Limb (tissue), 2 donors: Measurements from ENCODE around the gene TM9SF1.

ENCODE experiments used
- DNase-seq, 2 donors: peaks; one replicate each; pipeline ENCODE4 v3.0.0-alpha.2; 2016; ENCODE audit errors: extremely low spot score in 2 of 2

The TM9SF1 gene

DNA sequence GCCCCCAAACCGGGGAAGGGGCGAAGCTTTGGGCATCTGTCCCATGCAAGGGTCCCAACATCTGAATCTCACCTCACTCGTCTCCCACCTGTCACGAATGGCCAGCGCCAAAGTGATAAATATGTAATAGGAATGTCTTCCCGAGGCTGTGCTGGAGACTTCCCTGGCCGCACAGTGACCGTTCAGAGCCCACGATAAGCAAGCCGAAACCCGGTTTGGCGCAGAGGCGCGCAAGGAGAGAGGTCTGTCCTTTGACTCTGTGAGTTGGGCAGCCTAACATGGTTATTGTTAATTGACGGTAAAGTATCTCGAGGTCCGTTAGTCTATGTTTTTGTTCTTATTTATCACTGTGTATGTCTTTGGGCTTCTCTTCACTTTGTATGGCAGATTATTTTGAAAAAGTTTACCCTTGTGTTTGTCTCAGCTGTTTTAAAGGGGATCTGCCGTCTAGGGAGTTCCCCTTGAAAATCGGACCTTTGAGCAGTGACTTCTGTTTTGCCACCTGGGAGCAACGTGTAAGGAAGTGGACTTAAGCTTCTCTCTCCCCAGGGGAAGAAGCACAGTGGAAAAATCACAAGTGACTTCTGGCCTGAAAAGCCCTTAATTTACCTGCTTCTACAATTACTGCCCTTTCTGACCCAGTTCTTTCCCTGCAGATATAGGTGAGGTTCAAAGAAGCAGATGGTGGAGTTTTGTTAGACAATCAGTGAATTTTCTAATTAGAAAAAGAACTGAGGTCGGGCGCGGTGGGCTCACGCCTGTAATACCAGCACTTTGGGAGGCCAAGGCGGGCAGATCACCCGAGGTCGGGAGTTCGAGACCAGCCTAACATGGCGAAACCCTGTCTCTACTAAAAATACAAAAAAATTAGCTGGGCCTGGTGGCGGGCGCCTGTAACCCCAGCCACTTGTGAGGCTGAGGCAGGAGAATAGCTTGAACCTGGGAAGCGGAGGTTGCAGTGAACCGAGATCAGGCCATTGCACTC lies 1.1 kb upstream of the TM9SF1 start:
- no peak for DNase-seq

- DNase-seq: no peak
Observed at GRCh38 chr14:24194873-24195185, 412 bp downstream of the TM9SF1 start.

- DNase-seq: no peak
Observed at GRCh38 chr14:24194186-24194872, 912 bp downstream of the TM9SF1 start.

- DNase-seq: no peak
Observed at GRCh38 chr14:24192933-24193332, 2.3 kb downstream of the TM9SF1 start.

GRCh38 chr14:24190416-24190815 lies 4.8 kb downstream of the TM9SF1 start:
- DNase-seq: no peak

DNA sequence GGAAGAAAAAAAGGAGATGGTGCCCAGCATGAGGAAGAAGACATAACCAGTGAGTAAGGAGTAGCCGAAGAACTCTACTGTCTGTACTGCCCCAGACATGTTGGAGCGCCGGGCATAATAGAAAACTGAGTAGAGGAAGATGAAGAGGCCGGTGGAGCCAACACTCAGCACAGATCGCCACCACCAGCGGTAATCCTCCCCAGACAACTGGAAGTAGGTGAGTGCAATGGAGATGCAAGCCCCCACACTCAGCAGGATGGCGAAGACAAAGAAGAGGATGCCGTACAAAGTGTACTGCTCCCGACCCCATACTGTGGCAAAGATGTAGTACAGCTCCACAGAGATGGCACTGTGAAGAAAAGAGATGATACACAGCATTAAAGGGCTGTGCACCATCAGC lies 5.8 kb downstream of the TM9SF1 start:
- no peak for DNase-seq

GRCh38 chr14:24189059-24189375 lies 6.2 kb downstream of the TM9SF1 start:
- no peak for DNase-seq

GRCh38 chr14:24188251-24189058 lies 6.8 kb downstream of the TM9SF1 start, which contains the start of gene IPO4:
Gene IPO4 (minus strand): TSS chr14:24188816. CDS start chr14:24188787, 29 bp downstream.
- DNase-seq: peak; percentile 95 to 98

- DNase-seq: no peak
Observed at GRCh38 chr14:24187539-24187915, 7.7 kb downstream of the TM9SF1 start.

GRCh38 chr14:24186831-24187538 lies 8.3 kb downstream of the TM9SF1 start:
- DNase-seq: no peak

DNA sequence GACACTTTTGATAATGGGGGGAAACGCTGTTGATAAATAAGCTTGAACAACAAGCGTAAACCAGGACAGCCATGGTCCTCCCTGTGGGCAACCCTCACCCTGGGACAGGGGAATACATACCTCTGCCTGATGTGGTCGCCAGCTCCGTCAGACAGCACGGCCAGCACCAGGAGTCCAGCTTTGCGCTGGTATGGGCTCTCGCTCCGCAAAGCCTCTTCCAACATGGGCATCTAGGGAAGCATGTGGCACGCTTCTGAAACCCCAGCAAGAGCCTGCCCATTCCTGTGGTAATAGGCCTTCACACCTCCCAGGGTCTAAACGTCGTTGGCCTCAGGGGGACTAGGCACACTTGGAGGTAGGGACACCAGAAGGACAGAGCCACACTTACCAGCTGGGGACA lies 9.5 kb downstream of the TM9SF1 start:
- DNase-seq: no peak

DNA sequence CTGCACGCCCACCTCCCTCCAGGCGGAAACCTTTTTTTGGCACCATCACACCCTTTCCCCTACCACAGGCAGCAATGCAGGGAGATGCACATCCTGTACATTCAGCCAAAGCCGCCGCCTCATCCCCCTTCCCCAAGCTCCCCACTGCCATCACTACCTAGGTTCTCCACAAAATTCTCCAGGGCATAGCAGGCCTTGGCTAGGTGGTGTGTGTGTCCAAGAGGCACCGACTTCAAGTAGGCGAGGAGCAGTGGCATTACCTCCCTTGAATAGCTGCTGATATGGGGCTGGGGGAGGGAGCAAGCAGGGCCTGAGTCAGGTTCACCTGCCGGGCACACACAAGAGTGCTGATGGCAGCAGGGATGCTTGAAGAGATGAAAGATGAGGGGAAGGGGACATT lies 10.2 kb downstream of the TM9SF1 start:
- no peak for DNase-seq

GRCh38 chr14:24184104-24184970 lies 10.9 kb downstream of the TM9SF1 start:
- DNase-seq: no peak

- no peak for DNase-seq
Observed at GRCh38 chr14:24183014-24183481, 12.2 kb downstream of the TM9SF1 start.

GRCh38 chr14:24182110-24182882 lies 12.9 kb downstream of the TM9SF1 start:
- DNase-seq: no peak

GRCh38 chr14:24181371-24182077 lies 13.7 kb downstream of the TM9SF1 start:
- DNase-seq: no peak

GRCh38 chr14:24179961-24180796 lies 15.1 kb downstream of the TM9SF1 start:
- no peak for DNase-seq
